HG03196 (cell line): ENCODE data around the gene TSR3.

Experiments used
- ATAC-seq: cut with Tn5 transposase; IDR thresholded peaks from one replicate; pipeline ENCODE4 v1.9.1; 2021; ENCODE audit not compliant: unreplicated experiment

The TSR3 gene

DNA sequence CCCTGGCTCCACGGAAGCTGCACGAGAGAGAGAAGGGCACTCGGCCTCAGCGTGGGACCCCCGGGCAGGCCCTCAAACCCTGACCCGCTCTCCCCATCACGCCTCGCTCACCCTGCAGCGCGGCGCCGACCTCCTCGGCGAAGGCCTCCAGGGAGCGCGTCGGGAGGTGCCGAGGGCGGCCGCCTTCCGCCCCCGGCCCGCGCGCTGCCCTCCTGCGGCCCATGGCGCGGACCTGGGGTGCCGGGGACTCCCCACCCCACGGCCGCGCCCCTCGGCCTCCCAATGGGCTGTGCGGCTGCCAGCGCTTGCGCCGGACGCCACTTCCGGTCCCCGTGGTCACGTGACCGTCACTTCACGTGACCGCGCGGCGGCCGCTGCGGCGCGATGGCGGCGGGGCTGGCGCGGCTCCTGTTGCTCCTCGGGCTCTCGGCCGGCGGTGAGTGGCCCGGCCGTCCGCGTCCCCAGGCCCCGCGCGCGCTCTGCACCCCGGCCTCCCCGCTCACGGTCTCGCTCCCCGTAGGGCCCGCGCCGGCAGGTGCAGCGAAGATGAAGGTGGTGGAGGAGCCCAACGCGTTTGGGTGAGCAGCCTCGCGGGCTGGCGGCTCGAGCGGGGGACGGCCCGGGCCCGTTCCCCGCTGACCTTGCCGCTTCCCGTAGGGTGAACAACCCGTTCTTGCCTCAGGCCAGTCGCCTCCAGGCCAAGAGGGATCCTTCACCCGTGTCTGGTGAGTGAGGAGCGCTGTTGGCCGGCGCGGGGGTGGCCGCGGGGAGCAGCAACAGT lies at the start of gene TSR3, which contains the start of gene GNPTG:
Gene TSR3, minus strand, starts transcription at position 297 of the 781 bp plus-strand sequence. Its CDS starts 74 bp downstream, at position 223.
Gene GNPTG, plus strand, starts transcription at position 350 of the 781 bp plus-strand sequence. Its CDS starts 35 bp downstream, at position 385.
- peak; percentile 58 for ATAC-seq

GRCh38 chr16:1401061-1401757 lies 49.5 kb upstream of the TSR3 start:
- no peak for ATAC-seq

GRCh38 chr16:1398826-1399581 lies 47.3 kb upstream of the TSR3 start:
- no peak for ATAC-seq

GRCh38 chr16:1398351-1398750 lies 46.7 kb upstream of the TSR3 start:
- no peak for ATAC-seq

GRCh38 chr16:1397779-1398178 lies 46.1 kb upstream of the TSR3 start:
- ATAC-seq = no peak

DNA sequence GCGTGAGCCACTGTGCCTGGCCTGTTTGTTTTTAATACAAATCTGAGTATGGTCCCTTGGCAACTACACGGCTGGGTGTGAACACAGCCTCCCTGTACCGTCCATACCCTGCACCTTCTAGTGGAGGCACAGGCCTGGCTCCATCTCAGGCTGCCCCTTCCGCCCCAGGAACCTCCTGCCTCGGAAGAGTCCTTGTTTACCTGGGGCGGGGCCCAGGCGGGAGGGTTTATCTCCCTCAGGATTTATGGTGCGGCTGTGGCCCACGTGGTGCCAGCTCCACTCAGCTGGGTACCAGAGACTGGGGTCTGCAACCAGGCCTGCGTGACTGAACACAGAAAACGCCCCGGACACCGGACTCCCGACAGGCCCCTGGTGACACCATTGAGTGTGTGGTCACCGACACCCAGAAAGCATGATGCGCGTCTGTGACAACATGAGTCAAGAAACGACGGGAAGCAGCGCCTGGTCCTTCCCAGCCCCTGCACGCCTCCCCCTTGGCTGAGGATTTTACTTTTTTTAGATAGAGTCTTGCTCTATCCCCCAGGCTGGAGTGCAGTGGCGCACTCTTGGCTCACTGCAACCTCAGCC lies 43.9 kb upstream of the TSR3 start:
- no peak for ATAC-seq

GRCh38 chr16:1394367-1394951 lies 42.8 kb upstream of the TSR3 start:
- no peak for ATAC-seq

DNA sequence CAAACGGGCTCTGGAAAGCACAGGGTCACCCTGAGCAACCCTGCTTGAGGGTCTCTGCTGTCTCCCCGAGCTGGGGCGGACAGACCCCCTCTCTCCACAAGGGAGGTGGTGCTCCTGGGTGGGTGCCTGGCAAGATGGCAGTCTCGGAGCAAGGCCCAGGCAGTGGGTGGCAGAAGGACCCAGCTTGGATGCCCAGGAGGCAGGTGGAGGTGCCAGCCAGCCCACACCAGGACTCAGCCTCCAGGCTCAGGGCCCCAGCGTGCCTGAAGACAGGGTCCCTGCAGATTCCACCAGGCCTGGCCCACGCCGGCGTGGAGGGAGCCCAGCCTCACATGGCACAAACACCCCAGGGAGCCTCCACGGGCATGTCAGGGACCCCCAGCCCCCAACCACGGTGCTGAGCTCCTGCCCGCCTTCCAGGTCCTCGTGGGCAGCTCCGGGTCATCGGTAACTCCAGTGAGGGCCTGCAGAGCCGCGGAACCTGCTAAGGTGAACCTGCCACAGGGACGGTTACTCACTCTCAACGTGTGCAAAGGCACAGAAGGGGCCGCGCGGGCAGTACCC lies 42.0 kb upstream of the TSR3 start:
- no peak for ATAC-seq

DNA sequence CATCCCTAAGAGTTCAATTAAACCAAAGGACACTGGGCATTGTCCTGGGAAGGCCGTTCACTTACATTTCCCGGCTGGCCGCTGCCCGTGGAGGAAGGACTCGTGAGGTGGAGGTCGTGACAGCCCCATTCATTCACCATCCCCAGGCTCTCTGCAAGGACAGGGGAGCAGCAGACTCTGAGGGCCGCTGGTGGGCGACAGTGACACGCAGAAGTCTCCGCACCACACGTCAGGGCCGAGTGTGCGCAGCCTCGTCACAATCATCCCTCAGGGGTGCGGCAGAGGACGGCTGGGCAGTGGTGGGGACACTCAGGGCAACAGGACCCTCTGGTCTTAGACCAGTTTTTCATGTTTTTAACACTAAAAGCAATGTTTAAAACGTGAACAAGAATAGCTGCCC lies 41.1 kb upstream of the TSR3 start:
- ATAC-seq = no peak

GRCh38 chr16:1390239-1390779 lies 38.6 kb upstream of the TSR3 start:
- ATAC-seq = no peak

- ATAC-seq = no peak
Observed at GRCh38 chr16:1389762-1390161, 38.1 kb upstream of the TSR3 start.

- ATAC-seq = no peak
Observed at GRCh38 chr16:1387331-1387730, 35.7 kb upstream of the TSR3 start.

- ATAC-seq = no peak
Observed at GRCh38 chr16:1385232-1385631, 33.6 kb upstream of the TSR3 start.

DNA sequence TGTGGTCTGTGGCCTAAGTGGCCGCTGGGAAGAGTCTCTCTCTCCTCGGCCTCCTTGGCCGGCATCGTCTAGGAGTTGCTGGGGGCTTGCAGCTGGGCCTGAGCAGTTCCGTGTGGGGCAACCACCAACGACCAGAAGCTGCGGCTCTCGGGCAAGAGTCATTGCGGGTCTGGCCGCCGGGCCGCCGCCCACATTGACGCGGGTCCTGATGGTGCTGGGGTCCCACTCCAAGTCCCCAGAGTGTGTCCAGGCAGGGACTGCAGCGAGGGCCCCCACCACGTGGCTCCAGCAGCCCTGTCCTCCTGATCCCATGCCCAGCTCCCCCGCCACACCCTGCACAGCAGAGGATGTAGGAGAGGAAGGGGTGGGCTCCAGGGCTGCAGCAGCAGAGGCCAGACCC lies 31.9 kb upstream of the TSR3 start:
- no peak for ATAC-seq

GRCh38 chr16:1381612-1382406 lies 30.1 kb upstream of the TSR3 start:
- no peak for ATAC-seq

- no peak for ATAC-seq
Observed at GRCh38 chr16:1380195-1380594, 28.5 kb upstream of the TSR3 start.

- no peak for ATAC-seq
Observed at GRCh38 chr16:1379304-1380076, 27.8 kb upstream of the TSR3 start.

DNA sequence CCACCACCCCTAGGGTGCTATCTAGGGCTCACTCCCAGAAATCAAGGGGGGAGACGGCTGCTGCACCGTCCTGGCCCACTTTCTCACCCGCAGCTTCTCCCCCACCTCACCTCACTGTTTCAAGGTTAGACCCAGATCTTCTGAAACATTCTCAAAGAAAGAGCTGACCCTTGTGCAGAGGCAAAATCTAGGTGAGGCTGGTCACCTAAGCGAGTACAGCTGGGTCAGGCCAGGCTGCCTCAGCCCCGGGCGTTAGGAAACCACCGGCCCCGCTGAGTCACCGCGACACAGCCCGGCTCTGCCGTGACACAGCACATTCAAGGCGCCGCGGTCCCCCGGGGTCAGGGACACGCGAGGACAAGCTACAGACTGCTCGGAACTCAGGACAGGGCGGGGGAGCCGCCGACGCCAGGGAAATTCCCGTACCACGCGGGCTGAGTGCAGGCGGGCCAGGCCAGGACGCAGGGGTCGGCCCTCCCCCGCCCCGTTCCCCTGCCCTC lies 27.2 kb upstream of the TSR3 start:
- ATAC-seq = no peak
